Activated CD8-positive, alpha-beta T cell treated with anti-CD3 and anti-CD28 coated beads for 36 hours (primary cell): ENCODE data around the gene STK31. TPM values are rescaled to one million over a fixed set of nuclear protein-coding genes. Genes with fewer than 3 reads are reported as not detected.
"Not testable (repeated sequence)": the region's sequence is repeated elsewhere in the genome, so short reads cannot be mapped to it uniquely, and the experiment has no call there.

Experiments
- ATAC-seq: fragments of 200-7000 bp; cut with Tn5 transposase; one replicate; pipeline ENCODE4 v1.10.0; 2021; ENCODE audit warnings: mild to moderate bottlenecking, moderate library complexity
- CTCF ChIA-PET: fragments of 350-600 bp; sonication (Branson Sonifier 250); formaldehyde crosslinking; loops from one replicate; lab custom pipeline; 2021; ENCODE audit warnings: antibody characterized with exemption; lab: Charles Lee
- POLR2A ChIA-PET: fragments of 350-600 bp; sonication (Branson Sonifier 250); formaldehyde crosslinking; loops from one replicate; lab custom pipeline; 2021; ENCODE audit warnings: antibody characterized with exemption; lab: Charles Lee
- DNase-seq: peaks from one replicate; pipeline ENCODE4 v3.0.0-alpha.2; 2020
- H3K27ac Mint-ChIP-seq: one replicate; pipeline ENCODE4 v1.8.0; 2021; ENCODE audit warnings: mild to moderate bottlenecking, mixed read lengths
- H3K27me3 Mint-ChIP-seq: one replicate; pipeline ENCODE4 v1.8.0; 2021; ENCODE audit warnings: mixed read lengths
- H3K36me3 Mint-ChIP-seq: one replicate; pipeline ENCODE4 v1.8.0; 2021; ENCODE audit warnings: low read depth, mixed read lengths
- H3K4me1 Mint-ChIP-seq: one replicate; pipeline ENCODE4 v1.8.0; 2021; ENCODE audit warnings: low read depth, mixed read lengths
- H3K4me3 Mint-ChIP-seq: one replicate; pipeline ENCODE4 v1.8.0; 2021; ENCODE audit warnings: mild to moderate bottlenecking, moderate library complexity, mixed read lengths
- H3K9me3 Mint-ChIP-seq: one replicate; pipeline ENCODE4 v1.8.0; 2021; ENCODE audit warnings: mixed read lengths
- intact Hi-C: fragments of 100-400 bp; cut with micrococcal nuclease; formaldehyde crosslinking; loops from one replicate; pipeline ENCODE4 v1.10.0; 2022
- total RNA-seq, 2 experiments: library from RNA; stranded (reverse); gene quantifications; one replicate each; pipeline ENCODE4 v1.2.3, GENCODE V29; 2021
- TF ChIP-seq, protein P1 (sequence below): fragments of 200-600 bp; IDR thresholded peaks from one replicate; pipeline ENCODE4 v1.8.0; 2022; ENCODE audit warnings: antibody characterized with exemption, mild to moderate bottlenecking

The STK31 gene
- total RNA-seq, 2 experiments from 2014 or later: 0.20 TPM; not detected in 1

DNA sequence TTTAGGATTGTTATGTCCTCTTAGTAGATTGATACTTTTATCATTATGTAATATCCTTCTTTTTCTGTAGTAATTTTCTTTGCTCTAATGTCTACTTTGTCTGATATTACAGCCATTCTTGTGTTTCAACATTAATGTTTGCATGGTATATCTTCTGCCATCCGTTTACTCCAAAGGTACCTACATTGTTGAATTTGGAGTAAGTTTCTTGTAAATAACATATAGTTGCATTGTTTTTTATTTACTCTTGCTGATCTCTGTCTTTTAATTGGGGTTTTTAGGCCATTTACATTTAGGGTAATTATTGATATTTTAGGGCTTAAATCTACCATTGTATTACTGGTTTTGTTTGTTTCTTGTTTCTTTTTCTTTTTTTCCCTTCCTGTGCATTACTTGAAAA, 100.1 kb downstream of the STK31 start:
- H3K9me3 Mint-ChIP-seq: peaks cover 14% of the 10 kb centered on the region
- ATAC-seq (no peak), DNase-seq (no peak)
- H3K4me3 Mint-ChIP-seq: no peak overlapping the region
- no peak overlapping the region for H3K27ac Mint-ChIP-seq
- CTCF ChIA-PET: no interaction called here
- no peaks in the 10 kb centered on the region for H3K36me3 Mint-ChIP-seq
- POLR2A ChIA-PET: no interaction called here
- intact Hi-C loops: no loop called here
- H3K27me3 Mint-ChIP-seq: no peaks in the 10 kb centered on the region
- no peaks in the 10 kb centered on the region for H3K4me1 Mint-ChIP-seq
- TF ChIP-seq, protein P1, sequence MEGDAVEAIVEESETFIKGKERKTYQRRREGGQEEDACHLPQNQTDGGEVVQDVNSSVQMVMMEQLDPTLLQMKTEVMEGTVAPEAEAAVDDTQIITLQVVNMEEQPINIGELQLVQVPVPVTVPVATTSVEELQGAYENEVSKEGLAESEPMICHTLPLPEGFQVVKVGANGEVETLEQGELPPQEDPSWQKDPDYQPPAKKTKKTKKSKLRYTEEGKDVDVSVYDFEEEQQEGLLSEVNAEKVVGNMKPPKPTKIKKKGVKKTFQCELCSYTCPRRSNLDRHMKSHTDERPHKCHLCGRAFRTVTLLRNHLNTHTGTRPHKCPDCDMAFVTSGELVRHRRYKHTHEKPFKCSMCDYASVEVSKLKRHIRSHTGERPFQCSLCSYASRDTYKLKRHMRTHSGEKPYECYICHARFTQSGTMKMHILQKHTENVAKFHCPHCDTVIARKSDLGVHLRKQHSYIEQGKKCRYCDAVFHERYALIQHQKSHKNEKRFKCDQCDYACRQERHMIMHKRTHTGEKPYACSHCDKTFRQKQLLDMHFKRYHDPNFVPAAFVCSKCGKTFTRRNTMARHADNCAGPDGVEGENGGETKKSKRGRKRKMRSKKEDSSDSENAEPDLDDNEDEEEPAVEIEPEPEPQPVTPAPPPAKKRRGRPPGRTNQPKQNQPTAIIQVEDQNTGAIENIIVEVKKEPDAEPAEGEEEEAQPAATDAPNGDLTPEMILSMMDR: no peak

DNA sequence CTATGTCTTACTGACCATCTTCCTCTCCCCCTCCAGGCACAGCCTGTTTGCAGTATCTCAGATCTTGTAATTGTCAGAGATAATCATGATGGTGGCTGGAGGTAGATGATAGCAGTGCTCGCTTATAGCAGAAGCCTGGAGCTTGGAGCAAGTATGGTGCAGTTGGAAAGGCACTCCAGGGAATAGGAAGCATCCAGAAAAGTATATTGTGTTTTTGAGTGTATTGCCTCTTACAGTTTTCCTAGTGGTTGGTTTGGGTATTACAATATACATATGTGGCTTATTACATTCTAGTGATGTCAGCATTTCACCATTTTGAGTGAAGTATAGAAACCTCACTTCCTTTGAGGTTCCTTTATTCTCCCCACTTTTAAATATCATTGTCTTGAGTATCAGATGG, 101.5 kb downstream of the STK31 start:
- Mint-ChIP-seq H3K4me3 (no peak overlapping the region), H3K27me3 (no peaks in the 10 kb centered on the region), H3K9me3 (peaks cover 14% of the 10 kb centered on the region), H3K36me3 (no peaks in the 10 kb centered on the region), H3K4me1 (no peaks in the 10 kb centered on the region), H3K27ac (no peak overlapping the region)
- TF ChIP-seq, protein P1: peak; percentile 61
- CTCF ChIA-PET: no interaction called here
- DNase-seq: no peak
- POLR2A ChIA-PET: no interaction called here
- intact Hi-C loops: no loop called here
- ATAC-seq: no peak

DNA sequence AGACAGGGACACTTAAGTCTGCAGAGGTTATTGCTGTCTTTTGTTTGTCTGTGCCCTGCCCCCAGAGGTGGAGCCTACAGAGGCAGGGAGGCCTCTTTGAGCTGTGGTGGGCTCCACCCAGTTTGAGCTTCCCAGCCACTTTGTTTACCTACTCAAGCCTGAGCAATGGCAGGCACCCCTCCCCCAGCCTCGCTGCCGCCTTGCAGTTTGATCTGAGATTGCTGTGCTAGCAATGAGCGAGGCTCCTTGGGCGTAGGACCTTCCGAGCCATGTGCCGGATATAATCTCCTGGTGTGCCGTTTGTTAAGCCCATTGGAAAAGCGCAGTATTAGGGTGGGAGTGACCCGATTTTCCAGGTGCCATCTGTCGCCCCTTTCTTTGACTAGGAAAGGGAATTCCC, 118.1 kb downstream of the STK31 start:
- DNase-seq, CTCF ChIA-PET, H3K36me3 Mint-ChIP-seq, POLR2A ChIA-PET, H3K4me1 Mint-ChIP-seq, H3K4me3 Mint-ChIP-seq, H3K27ac Mint-ChIP-seq, intact Hi-C loops, H3K27me3 Mint-ChIP-seq, ATAC-seq: not testable (repeated sequence)
- H3K9me3 Mint-ChIP-seq: peaks cover 22% of the 10 kb centered on the region

DNA sequence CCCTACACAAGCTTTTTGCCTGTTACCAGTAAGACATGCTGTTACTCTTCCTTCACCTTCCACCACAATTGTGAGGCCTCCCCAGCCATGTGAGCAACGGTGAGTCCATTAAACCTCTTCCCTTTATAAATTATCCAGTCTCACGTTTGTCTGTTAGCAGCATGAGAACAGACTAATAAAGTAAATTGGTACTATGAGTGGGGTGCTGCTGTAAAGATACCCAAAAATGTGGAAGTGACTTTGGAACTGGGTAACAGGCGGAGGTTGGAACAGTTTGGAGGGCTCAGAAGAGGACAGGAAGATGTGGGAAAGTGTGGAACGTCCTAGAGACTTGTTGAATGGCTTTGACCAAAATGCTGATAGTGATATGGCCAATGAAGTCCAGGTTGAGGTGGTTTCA, 122.7 kb downstream of the STK31 start:
- CTCF ChIA-PET, H3K27me3 Mint-ChIP-seq, intact Hi-C loops, DNase-seq, POLR2A ChIA-PET, H3K4me1 Mint-ChIP-seq, H3K36me3 Mint-ChIP-seq, H3K27ac Mint-ChIP-seq, H3K4me3 Mint-ChIP-seq, ATAC-seq: not testable (repeated sequence)
- peaks cover 34% of the 10 kb centered on the region for H3K9me3 Mint-ChIP-seq

DNA sequence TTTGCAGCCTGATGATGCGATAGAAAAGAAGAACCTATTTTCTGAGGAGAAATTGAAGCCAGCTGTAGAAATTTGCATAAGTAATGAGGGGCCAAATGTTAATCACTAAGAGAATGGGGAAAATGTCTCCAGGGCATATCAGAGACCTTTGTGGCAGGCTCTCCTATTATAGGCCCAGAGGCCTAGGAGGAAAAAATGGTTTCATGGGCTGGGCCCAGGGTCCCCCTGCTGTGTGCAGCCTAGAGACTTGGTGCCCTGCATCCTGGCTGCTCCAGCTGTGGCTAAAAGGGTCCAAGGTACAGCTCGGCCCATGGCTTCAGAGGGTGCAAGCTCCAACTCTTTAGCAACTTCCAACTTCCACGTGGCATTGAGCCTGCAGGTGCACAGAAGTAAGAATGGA, 123.4 kb downstream of the STK31 start:
- H3K36me3 Mint-ChIP-seq: peaks cover 9% of the 10 kb centered on the region
- TF ChIP-seq, protein P1: no peak
- no peak for ATAC-seq
- H3K9me3 Mint-ChIP-seq: peaks cover 34% of the 10 kb centered on the region
- ChIA-PET POLR2A (no interaction called here), CTCF (interaction anchor here (0.6 kb wide), 1 partner anchor 66 kb away, joined by 3 read pairs; no protein-coding TSS in a partner anchor)
- no peak for DNase-seq
- peaks cover 6% of the 10 kb centered on the region for H3K27me3 Mint-ChIP-seq
- H3K4me1 Mint-ChIP-seq: no peaks in the 10 kb centered on the region
- intact Hi-C loops: no loop called here
- no peak overlapping the region for H3K27ac Mint-ChIP-seq
- no peak overlapping the region for H3K4me3 Mint-ChIP-seq

DNA sequence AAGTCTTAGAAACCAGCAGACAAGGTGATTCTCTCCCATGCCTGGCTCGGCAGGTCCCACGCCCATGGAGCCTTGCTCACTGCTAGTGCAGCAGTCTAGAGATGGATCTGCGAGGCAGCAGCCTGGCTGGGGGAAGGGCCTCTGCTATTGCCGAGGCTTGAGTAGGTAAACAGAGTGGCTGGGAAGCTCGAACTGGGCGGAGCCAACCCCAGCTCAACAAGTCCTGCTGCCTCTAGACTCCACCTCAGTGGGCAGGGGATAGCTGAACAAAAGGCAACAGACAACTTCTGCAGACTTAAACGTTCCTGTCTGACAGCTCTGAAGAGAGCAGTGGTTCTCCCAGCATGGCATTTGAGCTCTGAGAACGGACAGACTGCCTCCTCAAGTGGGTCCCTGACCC, 134.8 kb downstream of the STK31 start:
- ATAC-seq, H3K4me1 Mint-ChIP-seq, intact Hi-C loops, H3K27ac Mint-ChIP-seq, H3K36me3 Mint-ChIP-seq, POLR2A ChIA-PET, H3K27me3 Mint-ChIP-seq, DNase-seq, CTCF ChIA-PET, H3K4me3 Mint-ChIP-seq: not testable (repeated sequence)
- H3K9me3 Mint-ChIP-seq: peaks cover 15% of the 10 kb centered on the region

DNA sequence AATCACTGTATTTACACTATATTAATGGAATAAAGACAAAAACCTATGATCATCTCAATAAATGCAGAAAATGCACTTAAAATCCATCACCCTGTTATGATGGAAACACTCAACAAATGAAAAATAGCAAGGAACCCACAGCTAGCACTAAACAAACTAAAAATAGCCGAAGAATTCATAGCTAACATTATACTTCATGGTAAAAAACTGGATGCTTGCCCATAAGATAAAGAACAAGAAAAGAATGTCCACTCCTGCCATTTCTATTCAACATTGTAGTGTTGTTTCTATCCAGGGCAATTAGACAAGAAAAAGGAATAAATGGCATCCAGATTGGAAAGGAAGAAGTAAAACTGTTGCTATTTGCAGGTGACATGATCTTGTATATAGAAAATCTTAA, 142.1 kb downstream of the STK31 start:
- H3K4me3 Mint-ChIP-seq: no peak overlapping the region
- H3K36me3 Mint-ChIP-seq: no peaks in the 10 kb centered on the region
- TF ChIP-seq, protein P1: no peak
- intact Hi-C loops: no loop called here
- peaks cover 2% of the 10 kb centered on the region for H3K27me3 Mint-ChIP-seq
- no peaks in the 10 kb centered on the region for H3K4me1 Mint-ChIP-seq
- H3K27ac Mint-ChIP-seq: no peak overlapping the region
- ChIA-PET POLR2A (no interaction called here), CTCF (no interaction called here)
- ATAC-seq (no peak), DNase-seq (no peak)
- peaks cover 7% of the 10 kb centered on the region for H3K9me3 Mint-ChIP-seq
